Measurements from ENCODE around the gene TRIM2.

DNA sequence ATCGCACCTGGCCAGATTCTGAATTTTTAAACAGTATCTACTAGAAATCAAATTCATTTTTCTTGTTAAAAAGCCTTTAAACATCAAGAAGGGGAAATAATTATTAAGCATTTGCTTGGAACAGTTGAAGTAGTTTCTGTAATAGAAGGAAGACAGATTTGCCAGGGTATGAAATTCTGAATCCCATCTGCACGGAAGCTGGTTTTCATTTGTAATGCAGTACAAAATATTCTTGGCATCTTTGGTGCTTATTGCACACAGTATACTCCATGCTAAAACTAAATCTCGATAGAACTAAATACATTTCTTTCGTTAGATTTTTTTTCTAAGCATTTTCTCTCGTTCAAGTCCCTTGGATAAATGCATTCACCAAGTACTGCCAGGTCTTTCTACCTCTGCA lies 25.3 kb downstream of the TRIM2 start:
- TF ChIP-seq, protein P1, sequence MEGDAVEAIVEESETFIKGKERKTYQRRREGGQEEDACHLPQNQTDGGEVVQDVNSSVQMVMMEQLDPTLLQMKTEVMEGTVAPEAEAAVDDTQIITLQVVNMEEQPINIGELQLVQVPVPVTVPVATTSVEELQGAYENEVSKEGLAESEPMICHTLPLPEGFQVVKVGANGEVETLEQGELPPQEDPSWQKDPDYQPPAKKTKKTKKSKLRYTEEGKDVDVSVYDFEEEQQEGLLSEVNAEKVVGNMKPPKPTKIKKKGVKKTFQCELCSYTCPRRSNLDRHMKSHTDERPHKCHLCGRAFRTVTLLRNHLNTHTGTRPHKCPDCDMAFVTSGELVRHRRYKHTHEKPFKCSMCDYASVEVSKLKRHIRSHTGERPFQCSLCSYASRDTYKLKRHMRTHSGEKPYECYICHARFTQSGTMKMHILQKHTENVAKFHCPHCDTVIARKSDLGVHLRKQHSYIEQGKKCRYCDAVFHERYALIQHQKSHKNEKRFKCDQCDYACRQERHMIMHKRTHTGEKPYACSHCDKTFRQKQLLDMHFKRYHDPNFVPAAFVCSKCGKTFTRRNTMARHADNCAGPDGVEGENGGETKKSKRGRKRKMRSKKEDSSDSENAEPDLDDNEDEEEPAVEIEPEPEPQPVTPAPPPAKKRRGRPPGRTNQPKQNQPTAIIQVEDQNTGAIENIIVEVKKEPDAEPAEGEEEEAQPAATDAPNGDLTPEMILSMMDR (IDR thresholded peaks at IDR 0.05; ENCODE audit: low read depth, low read length, missing input control): no peak
- TF ChIP-seq RAD21 (IDR thresholded peaks at IDR 0.05): no peak
- no peak for TF ChIP-seq FOXA1 (IDR thresholded peaks at IDR 0.05)
- no peak for TF ChIP-seq FOXA2 (IDR thresholded peaks at IDR 0.05)
- no peak for TF ChIP-seq EGR1 (IDR thresholded peaks at IDR 0.05; ENCODE audit: low read depth in 2 of 2)
- TF ChIP-seq JUND (IDR thresholded peaks at IDR 0.05): no peak
- no peak for TF ChIP-seq TAF1 (conservative IDR thresholded peaks at IDR 0.05)
- TF ChIP-seq, protein P2, sequence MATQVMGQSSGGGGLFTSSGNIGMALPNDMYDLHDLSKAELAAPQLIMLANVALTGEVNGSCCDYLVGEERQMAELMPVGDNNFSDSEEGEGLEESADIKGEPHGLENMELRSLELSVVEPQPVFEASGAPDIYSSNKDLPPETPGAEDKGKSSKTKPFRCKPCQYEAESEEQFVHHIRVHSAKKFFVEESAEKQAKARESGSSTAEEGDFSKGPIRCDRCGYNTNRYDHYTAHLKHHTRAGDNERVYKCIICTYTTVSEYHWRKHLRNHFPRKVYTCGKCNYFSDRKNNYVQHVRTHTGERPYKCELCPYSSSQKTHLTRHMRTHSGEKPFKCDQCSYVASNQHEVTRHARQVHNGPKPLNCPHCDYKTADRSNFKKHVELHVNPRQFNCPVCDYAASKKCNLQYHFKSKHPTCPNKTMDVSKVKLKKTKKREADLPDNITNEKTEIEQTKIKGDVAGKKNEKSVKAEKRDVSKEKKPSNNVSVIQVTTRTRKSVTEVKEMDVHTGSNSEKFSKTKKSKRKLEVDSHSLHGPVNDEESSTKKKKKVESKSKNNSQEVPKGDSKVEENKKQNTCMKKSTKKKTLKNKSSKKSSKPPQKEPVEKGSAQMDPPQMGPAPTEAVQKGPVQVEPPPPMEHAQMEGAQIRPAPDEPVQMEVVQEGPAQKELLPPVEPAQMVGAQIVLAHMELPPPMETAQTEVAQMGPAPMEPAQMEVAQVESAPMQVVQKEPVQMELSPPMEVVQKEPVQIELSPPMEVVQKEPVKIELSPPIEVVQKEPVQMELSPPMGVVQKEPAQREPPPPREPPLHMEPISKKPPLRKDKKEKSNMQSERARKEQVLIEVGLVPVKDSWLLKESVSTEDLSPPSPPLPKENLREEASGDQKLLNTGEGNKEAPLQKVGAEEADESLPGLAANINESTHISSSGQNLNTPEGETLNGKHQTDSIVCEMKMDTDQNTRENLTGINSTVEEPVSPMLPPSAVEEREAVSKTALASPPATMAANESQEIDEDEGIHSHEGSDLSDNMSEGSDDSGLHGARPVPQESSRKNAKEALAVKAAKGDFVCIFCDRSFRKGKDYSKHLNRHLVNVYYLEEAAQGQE (IDR thresholded peaks at IDR 0.05): no peak
- no peak for TF ChIP-seq SP1 (IDR thresholded peaks at IDR 0.05)
- TF ChIP-seq RXRA (IDR thresholded peaks at IDR 0.05): no peak
- no peak for TF ChIP-seq GABPA (IDR thresholded peaks at IDR 0.05 in 1 of 2, conservative IDR thresholded peaks at IDR 0.05 in 1 of 2)

Data from liver (tissue), 3 donors.